Stimulated activated CD4-positive, alpha-beta T cell treated with anti-CD3 and anti-CD28 coated beads, Interleukin-1b, Interleukin-23, amount 100 ng/mL, for 48 hours (primary cell): ENCODE data around the gene HSPG2.
"Not testable (repeated sequence)": the region's sequence is repeated elsewhere in the genome, so short reads cannot be mapped to it uniquely, and the experiment has no call there.

Source experiments
- DNase-seq: peaks from one replicate; pipeline ENCODE4 v3.0.0-alpha.2; 2020

HSPG2 gene

DNA sequence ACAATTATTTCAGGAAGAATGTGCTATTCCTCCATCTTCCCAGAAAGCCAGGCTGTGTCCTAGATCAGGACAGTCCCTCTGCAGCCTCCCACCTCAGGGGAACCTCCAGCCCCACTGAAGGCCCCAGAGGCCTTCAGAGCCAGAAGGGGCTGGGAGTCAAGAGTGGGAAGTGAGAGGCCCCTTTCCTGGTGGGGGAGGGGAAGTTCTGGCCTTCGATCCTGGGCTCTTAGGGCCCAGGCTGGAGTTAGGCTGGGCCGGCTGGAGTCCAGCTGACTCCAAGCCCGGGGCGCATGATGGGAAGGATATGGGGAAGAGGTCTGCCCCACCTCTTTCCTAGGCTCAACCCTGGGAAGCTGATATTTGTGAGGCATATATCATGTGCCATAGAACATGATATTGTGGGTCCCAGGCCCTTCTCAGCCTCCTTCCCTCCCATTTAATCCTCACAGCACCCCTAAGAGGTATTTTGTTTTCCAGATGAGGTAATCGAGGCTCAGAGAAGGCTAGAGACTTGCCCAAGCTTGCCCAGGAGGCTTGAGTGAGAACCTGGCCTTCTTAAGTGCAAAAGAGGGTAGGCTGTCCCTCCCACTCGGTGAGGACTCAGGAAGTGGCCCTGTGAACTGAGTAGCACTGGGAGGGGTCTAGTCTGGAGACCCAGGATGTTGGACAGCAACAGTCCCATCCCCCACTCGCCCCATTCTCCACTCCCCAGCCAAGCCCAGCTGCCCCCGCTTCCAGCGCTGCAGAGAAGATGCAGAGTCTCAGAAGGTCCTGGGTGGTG, 18.6 kb upstream of the HSPG2 start:
- no peak for DNase-seq

DNA sequence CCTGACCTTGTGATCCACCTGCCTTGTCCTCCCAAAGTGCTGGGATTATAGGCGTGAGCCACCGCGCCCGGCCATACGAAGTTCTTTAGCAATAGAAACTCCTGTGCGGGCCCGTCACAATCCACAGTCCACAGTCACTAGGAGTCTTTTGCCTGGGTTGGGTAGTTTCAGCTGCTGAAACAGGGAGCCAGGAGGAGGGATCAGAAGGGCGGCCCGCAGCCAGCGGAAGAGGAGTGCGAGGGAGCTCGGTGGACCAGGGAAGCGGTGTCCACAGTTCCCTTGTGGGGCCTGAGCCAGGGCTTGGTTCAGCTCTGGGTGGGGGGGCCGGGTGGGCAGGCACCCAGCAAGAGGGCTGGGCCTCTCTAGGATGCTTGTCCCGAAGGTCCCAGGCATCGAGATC, 17.9 kb upstream of the HSPG2 start:
- no peak for DNase-seq

DNA sequence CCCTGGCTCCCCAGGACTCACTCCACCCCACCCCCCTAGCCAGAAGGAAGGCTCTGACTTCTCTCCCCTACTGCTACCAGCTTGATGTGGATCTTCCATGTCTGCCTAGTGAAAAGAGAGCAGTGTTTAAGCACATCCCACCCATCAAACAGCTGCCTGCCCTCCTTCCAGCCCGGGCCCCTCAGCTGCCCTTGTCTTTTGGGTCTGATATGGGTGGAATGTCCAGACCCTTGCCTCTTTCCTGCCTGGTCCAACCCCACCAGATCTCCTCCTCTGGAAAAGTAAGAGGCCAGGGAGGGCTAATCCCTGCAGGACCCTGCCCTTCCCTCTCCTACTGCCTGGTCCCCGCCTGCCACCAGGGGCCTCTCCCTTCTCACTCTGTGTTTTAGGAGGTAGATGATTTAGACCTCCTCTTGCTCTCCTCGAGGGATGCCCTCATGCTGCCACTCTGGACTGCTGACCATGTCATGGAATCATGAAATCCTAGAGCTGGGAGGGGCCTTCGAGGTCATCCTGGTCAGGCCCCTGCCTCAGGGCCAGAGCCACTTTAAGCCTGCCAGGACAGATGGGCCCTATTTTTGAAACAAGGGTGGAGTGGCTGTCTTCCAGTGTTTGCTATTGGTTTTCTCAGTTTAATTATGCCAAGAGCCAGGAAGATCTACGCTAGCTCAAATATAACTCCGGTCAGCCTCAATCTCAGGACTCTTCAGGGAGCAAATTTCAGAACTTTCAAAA, 15.8 kb upstream of the HSPG2 start:
- DNase-seq, result no peak

DNA sequence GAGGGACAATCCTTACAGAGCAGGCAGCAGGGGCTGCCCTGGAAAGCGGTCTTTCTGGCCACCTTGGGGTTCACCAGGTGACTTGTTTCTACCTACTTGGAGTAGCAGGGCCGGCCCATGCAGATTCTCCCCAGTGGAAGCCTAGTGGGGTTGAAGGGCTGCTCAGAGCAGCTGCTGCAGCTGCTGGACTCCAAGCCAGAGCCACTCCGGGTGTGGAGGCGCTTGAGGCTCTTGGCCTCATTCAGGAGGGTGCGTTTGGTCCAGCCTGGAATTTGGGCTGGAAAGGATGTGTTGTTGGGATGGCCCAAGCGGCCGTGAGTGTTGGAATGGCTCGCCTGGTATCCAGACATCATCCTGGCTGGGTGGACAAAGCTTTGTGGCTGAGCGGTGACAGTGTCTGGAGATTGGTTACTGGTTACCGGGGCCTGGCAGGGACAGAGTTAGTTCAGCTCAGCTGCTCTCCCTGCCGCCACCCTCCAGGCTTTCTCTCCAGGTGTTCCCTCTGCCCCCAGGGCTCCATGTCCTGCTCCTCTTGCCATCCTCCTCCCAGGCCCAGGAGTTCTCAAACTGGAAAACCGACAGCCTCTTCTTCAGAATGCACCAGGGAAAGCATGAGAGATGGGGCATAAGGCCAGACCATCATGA, 14.2 kb upstream of the HSPG2 start:
- no peak for DNase-seq

DNA sequence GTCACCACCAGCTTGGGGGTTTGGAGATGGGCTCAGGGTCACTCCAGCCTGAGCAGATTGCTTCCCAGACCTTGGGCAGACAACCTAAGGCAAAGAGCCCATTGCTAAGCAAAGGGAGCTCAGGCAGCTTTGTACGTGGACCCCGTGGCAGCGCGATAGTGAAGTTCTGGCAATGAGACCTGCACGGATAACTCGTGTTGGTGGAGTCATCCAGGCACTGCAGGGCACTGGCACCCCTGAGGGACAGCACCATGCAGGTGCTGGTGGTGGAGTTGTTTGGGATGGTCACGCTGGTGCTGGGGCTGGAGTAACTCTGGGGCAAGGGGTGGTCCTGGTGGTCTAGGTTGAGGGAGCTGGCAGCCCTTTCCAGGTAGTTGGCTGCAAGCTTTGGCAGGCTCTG, 13.6 kb upstream of the HSPG2 start:
- no peak for DNase-seq

DNA sequence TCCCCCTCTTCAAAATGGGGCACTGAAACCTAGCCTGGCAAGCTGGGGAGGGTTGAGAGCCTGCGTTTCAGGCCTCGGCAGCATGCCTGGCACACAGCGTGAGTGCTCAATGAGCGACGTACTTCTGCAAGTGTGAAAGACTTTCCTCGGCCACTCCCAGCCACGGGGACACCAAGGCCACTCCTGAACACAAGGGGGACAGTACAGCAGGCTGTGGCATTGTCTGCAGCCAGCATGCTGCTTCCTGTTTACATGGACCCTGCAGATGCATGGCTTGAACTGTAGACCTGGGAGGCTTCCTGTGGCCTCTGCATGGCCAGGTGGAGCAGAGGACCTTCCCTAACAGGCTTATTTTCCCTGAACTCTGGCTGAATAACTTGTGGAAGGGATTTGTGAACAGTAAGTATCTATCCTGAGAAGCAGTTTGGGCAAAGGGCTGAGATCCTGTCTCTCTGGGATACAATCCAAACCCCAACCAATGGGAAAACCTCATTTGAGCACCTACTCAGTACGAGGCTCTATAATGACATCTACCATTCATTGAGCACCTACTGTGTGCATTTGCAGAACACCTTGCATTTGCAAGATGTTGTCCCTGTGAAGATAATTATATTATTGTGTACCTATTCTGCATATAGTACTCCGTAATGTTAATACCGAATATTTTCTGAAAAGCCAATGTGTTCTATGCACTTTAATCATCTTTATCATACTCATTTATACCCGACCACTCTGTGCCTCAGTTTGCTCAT, 9.9 kb upstream of the HSPG2 start:
- DNase-seq, result no peak

DNA sequence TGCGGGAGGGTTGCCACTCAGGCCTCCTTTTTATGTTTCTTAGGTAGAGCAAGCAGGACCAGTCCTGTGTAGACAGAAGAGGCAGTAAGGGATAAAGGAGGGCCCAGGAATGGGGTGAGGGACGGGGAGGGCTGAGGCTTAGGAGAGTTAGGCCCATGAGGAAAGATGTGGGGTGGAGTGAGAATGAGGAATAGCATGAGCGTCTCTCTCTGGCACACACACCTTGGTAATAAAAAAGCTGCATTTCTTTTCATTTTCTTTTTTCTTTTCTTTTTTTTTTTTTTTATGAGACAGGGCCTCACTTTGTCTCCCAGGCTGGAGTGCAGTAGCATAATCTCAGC, 7.6 kb upstream of the HSPG2 start:
- no peak for DNase-seq

DNA sequence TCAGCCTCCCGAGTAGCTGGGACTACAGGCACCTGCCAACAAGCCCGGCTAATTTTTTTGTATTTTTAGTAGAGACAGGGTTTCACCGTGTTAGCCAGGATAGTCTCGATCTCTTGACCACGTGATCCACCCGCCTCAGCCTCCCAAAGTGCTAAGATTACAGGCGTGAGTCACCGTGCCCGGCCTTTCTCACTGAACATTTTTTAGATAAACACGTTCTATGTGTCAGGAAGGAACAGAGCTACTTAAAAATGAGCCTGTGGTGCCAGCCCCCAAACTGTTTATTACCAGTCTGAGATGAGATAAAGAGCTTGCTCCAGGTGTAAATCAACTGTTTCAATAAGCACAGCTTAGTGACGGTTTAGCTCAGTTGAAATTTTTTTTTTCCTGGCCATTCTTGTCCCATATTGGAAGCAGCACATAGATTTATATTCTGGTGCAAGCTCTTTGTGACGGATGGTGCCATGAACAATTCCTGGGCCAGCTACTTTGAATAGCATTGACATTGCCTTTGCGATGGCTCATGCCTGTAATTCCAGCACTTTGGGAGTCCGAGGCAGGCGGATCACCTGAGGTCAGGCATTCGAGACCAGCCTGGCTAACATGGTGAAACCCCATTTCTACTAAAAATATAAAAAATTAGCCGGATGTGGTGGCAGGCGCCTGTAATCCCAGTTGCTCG, 6.0 kb upstream of the HSPG2 start:
- DNase-seq, result not testable (repeated sequence)

DNA sequence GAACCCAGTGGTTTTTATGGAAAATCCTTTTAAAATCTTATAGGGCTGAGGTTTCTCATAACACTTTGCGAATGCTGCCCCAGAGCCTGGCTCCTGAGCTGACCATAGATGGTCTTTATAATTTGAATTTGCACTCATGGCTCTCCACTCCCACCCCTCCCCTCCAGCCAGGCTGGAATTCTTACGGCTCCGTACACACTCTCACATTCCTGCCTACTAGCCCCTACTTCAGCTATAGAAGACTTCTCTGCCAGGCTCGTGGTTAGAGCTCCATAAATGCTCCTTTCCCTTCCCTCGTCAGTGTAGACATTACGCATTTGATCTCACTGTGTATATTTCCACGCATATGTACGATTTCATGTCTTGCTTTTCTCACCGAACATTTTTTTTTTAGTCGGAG, 5.4 kb upstream of the HSPG2 start:
- no peak for DNase-seq

DNA sequence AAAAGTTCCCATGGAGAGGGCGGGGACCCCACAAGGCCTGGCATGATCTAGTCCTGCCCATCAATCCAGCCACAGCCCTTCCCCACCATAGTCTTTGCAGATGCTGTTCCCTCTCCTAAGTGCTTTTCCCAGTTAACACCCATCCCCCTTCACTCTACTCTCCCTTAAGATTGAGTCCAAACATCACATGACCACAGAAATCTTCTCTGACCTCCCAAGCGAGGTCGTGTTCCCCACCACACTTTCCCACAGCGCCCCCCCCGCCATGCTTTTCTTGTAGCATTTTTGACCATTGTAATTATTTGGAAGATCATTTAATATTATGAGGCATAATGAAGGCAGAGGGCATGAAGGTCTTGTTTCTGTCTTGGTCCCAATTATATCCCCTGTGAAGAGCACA, 4.3 kb upstream of the HSPG2 start:
- DNase-seq, result no peak

DNA sequence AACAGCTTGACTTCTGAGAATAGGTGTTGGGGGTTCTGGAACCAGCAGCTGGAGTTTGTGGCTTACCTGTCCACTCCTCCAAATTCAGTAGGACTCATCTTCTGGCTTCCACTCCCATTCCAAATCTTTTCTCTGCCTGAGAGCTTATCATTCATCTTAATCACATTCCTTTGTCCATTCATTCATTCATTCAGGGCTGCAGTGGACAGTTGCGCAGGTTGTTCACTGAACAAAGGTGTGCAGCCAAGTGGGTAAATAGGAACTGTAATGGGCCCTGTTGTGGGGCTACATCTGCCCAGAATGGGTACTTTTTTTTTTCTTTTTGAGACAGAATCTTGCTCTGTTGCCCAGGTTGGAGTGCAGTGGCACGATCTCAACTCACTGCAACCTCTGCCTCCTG, 3.4 kb upstream of the HSPG2 start:
- DNase-seq, result no peak

DNA sequence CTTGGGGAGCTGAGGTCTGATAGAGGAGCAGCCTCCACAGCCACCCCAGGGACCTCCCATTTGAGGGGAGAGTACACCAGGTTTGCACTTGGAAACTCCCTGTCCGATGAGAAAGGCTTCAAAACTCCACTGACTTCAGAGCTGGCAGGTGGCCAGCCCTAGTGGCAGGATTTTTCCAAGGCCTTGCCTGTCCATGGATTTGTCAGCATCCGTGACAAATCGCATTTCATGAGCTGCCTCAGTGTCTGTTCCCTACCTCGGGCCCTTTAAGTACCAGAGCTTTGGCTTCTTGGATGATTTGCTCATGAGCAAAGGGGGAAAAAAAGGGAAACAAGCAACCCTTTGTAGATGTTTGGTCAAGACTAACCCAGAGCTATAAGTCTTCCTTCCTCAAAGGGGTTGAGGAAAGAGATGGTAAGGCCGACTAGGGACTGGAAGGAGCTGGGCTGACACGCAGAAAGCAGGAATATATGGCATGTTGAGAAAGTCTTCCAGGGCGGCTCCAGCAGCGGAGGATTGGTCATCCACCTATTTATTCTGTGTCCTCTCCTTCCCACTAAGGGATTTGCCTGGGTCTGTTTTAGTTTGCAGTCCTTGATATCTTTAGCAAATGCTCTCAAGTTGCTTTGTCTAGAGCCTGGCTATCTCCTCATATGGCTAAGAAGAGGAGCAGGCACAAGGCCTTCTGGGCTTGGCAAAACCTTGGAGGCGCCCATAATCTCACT, 2.7 kb upstream of the HSPG2 start:
- no peak for DNase-seq

DNA sequence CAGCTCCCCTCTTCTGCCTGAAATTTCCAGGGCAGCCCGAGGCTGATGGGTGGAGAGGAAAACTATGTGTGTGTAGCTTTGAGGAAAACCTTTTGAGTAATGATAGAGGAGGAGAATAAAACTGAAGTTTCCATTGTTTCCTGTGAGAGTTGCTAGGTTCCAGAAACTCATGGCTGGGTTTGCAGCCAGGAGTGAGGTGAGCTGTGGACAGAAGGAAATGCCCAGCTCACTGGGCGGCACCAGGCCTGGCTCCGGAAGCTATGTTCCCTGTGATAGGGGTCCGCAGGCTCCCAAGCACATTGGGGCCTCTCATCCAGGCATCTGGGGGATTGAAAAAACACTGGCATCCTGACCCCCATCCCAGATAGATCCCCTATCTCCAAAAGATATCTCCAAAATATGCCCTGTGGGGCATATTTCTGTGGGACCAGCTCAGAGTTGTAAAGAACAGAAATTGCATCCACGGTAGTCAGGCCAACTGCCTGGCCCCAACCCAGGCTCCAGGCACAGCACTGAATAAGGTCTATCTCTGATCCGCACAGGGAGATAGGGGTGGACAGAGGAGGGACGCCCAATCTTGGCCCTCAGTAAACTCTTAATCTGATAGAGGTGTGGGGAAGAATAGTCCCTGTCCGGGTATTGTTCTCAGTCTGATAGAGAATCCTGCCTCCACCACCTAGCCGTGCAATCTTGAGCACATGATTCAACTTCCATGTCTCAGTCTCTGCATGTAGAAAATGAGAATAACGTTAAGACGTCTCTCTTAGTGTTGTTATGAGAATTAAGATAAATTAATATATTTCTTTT, 1.8 kb upstream of the HSPG2 start:
- DNase-seq, result no peak

DNA sequence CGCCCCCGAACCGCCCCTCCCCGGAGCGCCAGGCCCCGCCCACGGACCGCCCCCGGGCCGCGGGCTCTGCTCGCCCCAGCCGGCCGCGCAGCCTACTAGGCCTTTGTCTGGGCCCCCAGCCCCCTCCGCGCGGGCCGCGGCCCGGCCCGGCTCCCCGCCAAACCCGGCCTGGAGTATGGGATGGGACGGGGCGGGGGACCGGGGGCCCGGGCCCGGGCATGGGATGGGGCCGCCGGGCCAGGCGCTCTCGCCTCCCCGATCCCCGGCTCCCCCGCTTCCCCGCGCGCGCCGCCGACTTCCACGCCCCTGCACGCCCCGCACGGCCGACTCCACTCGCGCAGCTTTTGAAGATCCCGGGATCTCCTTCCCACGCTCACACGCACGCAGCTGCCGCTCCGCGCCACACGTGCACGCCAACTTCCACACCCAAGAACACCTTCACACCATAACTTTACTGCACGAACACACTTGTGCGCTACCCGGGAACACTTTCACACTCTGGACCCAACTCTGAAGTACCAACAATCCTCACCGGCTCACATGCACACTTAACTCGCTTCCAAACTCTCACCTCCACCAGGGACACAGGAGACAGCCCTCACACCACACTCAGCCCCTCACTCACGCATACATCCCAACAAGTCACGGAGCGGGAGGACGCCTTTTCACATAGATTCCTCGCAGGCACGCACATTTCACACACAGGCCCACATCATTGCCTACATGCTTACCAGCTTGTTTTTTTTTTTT, 437 bp upstream of the HSPG2 start:
- DNase-seq, result peak; percentile 47

DNA sequence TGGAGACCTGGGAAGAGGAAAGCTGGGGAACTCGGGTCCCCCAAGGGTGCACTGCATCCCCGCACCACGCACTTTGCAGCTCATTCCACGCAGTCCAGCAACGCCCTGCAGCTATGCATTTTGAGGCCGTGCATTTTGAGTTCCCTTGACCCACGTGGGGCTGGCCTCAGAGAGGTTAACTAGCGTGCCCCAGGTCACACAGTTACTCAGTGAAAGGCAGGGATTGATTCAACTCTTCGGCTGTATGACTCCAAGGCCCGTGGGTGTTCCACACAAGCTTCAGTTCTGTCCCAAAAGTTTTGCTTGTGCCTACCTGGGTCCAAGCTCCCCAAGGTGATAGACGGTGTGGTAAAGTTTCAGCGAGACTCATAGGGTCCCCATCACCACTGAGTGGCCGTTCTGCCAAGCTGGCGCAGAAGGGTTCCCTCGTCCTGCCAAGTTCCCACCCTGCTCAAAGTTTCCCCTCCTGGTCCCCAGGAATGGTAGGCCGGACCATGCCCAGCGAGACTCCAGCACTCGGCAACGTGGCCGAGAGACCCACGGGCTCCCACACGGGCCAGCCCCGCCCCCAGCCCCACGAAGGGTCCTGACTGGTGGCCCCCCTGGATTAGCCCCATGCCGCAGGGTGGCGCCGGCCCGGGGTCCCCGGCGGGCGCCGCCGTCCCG, 611 bp downstream of the HSPG2 start:
- no peak for DNase-seq

DNA sequence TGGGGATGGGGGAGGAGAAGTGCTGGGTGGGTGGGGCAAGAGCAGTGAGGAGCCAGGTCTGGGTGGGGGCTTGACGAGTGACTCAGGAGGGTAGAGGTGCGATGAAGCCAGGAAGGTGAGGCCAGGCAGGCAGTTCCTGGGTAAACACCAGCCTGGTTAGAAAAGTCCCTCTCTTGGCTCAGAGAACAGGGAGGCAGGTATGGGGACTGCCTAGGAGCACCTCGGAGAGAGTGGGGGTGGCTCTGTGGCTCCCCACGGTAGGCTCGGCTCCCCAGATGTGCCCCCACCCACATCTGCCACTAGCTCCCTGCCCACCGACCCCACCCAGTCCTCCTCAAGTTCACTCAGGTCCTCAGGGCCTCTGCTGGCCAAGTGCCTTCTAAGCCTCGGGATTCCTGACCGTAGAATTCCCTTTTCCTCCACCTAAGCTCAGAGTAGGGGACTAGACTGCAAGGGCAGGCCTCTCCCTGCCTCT, 1.2 kb downstream of the HSPG2 start:
- DNase-seq, result no peak

DNA sequence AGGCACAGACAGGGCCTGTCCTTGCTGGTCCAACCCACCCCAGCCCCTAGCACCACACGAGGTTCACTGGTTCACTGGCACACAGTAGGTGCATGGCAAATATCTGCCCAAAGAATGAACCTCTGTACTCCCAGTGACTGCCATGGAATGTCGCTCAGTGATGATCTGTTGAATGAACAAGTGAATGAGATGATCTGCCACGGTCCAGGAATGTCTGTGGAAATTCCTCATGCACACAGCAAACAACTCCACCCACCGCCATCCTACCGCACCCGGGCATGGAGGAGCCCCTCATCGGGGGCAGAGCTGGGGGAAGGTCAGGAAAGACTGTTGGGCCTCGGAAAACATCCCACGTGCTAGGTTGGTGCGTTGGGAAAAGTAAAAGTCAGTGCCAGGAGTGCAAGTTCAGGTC, 1.7 kb downstream of the HSPG2 start:
- no peak for DNase-seq

DNA sequence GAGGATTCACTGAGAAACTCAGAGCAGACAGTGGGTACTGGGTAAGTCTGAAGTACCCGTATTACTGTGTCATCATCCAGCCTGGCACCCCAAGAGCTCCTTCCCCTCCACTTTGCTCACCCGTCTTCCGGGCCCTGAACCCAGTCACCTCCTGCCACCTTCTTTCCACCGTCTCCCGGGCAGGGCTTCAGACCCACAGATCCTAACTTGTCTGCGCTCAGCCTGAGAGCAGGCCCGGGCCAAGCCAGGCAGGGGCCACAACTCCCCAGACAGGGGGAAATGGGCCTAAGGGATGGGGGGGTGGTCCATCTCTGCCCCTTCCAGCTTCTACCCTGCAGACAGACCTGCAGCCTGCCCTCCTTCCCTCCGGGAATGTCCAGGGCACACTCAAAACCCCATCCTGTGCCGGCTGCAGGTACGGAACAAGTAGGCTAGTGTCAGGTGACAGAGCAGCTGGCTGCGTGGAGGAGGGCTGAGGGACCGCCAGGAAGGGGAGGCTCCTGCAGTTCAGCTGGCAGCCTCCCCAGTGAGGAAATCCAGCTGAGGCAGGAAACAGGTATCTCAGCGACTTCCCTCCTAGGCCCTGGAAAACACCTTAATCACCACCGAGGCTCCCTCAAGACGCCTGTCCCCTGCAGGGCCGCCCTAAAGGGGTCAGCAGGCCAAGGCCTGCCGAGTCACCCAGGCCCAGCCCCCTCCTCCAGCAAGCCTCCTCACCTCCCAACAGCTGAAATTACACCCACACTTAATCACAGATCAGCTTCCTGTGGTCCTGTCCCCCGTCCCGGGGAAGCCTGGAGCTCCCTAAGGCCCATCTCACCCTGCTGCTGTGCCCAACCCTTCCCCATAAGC, 3.5 kb downstream of the HSPG2 start:
- no peak for DNase-seq

DNA sequence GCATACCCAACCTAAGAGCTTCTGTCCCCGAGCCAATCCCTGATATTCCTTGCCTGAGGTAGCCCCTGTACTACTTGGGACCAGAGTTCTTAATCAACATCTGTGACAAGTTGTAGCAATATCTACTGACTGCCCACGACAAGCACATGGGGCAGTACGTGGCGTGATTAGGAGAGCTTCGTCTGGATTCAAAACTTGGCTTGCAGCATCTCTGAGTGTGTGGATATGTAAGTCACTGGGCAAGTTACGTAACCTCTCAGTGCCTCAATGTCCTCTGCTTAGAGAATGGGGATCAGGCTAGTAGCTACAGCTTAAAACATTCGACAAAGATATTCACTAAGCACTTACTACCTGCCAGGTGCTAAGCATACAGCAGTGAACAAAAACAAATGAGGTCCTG, 5.0 kb downstream of the HSPG2 start:
- no peak for DNase-seq
